GDM1 (cell line): Measurements from ENCODE around the gene SPHK2.
A peak's percentile ranks its signal among the peaks of the same experiment; 100 is the strongest.
"Not testable (repeated sequence)": the region's sequence is repeated elsewhere in the genome, so short reads cannot be mapped to it uniquely, and the experiment has no call there.

ENCODE experiments used
- DNase-seq: peaks from one replicate; lab custom pipeline; 2025; lab: John Stamatoyannopoulos, UW

The SPHK2 gene

DNA sequence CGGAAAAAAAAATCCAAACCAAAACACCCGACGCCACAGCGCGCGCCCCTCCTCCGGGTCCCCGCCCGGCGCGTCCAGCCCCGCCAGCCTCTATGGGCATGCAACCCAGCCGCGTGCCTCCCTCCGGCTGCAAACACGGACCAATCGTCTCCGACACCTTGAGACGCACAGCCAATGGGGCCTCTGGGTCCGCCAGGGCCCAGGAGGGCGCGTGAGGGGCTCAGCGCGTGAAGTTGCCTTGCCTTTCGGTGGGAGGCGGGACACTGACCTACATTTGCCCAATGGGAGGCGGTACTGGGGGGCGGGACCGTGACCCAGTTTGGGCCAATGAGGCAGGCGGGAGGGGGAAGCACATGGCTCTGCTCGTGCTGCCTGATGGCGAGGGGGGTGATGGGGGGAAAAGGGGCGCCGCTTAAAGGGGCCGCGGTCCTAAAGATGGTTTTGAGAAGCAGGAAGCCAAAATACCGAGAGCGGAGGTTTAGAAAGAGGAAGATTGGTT is 18.2 kb downstream of the SPHK2 start:
- peak; percentile 100 for DNase-seq

DNA sequence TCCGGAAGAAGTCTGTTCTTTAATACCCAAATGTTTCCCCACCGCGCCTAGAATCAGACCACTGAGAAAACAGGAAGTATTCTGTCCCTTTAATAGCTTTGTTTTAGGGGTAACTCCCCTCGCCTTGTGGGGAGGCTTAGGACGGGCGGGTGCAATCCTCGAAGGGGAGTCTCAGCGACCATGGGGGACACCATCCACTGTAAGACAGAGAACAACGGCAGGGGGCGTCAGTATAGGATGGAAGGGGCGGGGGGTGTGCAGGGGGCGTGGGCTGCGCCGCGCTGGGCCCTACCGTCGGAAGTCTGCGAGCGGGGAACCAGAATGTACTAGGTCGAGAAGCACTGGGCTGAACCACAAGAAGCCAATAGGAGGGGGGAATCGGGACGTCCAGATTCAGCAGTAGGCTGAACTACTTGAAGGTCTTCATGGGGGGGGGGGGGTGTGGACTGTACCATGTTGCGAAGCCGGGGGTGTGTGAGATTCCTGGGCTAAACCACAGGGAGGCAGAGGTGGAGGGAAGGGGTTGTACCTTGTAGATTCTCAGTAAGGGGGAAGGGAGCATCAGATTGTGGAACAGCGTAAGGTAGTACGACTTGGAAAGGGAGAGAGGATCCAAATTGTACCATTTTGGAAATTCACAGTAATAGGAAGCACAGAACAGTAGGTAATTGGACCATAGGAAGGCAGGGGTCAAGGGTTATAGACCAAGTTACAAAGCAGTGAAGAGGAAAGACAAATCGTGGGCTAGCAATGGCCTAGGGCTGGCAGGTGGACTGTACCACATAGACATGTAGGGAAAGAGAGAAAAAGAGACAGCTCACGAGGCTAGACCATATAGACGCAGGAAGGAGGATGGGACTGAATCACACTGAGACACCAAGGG is 18.9 kb downstream of the SPHK2 start:
- DNase-seq: peak; percentile 86

DNA sequence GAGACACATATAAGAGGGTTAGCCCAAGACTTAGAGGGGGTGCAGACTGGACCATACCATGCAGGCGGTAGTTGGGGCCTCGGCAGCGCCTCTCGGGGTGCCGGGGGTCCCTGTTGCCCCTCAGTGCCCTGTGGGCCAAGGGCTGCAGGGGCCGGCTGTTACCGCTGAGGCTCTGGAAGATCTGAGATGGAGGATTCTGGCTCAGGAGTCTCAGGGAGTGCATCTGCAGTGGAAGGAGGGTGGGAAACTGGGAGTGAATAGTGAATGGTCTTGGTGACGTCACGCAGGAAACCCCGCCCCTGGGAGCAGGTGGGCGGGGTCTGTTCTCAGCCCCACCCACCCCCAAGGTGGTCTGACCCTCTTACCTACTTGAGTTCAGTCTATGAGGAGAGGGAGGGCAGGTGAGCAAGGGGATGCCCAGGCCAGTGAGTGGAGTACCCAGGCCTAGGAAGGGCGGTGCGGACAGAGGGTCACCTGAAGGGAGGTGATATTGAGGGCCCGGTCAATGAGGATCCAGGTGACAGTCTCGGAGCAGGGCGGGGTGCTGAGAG is 19.6 kb downstream of the SPHK2 start:
- DNase-seq: no peak

DNA sequence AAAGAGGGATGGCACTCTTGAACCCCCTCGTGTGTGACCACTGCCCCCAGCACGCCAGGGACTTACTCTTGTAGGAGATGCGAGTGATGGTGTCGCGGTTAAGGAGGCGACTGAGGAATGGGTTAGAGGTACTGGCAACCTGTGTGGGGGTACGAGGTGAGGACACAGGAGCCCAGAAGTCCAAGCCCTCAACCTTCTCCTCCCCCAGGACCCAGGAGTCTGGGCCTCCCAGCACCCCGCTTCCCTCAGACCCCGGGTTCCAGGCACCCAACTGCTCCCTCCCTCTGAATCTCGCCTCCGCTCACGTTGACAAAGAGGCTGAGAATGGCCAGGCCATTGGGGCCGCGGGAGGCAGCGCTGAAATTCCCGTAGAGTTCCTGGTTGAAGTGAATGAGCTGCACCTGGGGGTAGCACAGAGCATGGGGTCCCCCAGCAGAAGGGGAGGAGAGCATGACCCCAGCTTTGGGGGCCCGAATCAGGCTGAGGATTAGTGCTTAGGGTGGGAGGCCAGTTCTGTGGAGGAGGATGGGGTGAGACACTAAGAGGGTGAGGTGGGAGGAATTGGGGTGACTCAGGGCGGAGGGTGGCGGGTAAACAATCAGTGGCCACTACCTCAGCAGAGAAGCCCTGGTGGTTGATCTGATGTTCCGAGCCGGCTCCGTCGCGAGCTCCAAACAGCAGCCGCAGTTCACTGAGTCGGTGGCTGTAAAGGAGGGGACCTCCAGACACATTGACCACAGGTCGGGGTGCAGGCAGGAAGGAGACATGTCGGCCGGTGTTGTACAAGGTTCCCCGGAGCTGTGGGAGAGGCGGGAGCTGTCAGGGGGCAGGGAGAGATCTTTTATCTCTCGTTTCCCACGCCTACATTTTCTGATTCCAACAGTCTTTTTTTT is 20.4 kb downstream of the SPHK2 start:
- DNase-seq: no peak

DNA sequence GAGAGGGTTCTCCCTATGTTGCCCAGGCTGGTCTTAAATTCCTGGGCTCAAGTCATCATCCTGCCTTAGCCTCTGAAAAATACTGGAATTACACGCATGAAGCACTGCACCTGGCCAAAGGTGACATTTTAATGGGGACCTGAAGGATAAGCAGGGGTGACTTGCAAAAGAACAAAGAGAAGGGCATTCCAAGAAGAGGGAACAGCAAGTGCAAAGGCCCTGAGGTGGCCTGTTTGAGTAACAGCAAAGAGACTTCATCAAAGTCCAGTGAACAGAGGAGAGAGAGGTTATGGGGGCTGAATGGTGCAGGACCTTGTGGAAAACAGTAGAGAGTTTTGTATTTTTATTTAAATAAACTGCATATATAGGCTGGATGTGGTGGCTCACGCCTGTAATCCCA is 22.5 kb downstream of the SPHK2 start:
- DNase-seq: no peak

DNA sequence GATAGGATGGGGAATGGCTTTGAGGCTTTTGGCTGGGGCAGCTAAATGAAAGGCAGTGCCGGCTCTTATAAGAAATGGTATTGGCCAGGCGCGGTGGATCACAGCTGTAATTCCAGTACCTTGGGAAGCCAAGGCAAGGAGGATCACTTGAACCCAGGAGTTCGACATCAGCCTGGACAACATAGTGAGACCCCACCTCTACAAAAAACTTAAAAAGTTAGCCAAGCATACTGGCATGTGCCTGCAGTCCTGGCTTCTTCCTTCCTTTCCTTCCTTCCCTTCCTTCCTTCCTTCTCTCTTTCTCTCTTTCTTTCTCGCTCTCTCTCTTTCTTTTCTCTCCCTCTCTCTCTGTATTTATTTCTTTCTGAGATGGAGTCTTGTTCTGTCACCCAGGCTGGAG is 23.6 kb downstream of the SPHK2 start:
- DNase-seq: no peak

DNA sequence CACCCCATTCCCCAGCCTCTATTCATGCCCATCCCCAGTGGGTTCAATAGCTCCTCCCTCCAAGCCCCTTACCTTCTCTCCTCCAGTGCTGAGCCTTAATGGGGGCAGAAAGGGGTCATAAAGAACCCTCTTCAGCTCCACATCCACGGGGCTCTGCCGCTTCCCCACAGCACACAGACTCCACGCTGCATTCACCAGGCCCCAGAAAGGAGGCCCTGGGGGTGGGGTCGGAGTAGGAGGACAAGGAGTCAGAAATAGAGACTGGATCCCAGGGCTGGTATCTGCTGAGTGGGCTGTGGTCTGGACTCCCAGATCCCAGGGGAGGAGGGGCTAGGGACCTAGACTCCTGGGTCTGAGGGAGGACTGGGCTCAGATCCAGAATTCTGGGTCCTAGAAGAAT is 25.0 kb downstream of the SPHK2 start:
- DNase-seq: no peak

DNA sequence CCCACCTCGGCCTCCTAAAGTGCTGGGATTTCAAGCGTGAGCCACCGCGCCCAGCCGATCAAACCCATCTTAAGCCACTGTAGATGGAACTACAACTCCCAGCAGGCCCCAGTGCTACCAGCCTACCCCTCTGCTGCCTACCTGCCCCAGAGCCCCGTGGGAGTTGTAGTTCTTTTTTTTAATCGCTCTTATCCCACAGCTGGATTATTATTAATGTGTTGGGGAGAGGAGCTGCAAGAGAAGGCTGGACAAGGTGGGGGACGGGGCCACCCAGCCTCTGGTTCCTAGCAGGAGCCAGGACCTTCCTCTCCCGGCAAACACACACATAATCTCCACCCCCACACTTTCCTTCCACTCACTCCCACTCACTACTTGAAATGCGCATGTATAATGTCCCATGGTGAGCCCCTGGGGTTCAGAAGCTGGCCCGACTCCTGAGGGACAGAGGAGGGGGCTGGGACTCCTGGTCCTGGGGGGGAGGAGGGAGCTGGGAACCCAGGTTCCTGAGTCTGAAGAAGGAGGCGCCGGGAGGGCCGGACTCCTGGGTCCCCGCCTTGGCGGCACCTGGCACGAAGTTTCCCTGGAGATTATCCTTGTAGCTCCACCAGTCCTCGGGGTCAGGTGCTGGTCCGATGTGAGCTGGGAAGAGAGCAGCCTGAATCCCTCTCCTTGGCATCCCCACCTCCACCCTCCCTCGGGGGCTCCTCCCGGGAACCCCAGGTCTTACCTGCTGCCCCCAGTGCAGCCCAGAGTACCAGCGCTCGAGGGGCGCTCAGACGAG is 25.7 kb downstream of the SPHK2 start:
- peak; percentile 53 for DNase-seq

DNA sequence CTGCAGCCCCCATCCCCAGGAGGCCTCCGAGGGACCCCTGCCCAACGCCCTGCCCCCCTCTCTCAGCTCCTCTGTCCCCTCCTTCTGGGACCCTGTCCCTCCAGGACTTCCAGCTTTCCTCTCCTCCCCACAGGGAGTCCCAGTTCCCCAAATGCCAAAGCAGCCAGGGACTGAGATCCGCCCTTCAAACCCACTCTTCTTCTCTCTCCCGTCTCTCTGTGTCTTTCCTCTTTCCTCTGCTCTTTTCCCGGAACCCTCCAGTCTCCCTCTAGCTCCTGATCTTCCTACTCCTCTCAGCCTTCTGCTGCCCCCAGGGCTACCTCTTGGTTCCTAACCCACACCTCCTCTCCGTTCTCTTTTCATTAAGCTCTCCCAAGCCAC is 26.3 kb downstream of the SPHK2 start:
- DNase-seq: no peak

DNA sequence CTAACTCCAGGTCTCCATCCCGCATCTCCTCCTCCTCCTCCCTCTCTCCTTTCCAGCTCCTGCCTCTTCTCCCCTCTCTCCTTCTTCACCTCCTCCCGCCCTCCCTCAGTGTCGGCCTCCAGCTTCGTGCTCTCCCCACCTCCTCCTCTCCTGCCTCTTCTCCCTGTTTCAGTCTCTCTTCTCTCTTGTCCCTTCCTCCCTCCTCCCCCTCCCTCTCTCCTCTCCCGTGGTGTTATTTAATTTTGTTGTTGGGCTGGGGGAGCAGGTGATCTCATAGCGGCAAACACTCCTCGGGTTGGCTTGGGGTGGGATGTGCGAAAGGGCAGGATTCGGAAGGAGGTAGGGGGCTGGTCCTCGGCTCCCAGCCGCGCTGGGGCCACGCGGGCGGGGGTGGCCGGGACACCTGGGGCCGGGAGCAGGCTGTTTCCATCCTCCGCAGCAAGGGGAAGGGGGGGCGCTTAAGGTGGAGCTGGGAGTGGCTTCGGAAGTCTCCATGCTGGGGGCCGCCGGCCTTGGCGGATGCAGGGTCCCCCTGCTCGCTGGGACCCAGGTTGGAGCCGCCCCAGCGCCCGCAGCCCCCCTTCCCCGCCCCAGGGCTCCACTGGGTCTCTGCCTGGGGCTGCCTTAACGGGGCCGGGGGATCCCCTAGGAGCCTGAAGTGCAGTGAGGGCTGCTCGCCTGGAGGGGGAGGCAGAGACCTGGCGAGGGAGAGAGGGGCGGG is 26.9 kb downstream of the SPHK2 start, which contains the start of gene CA11:
Gene CA11, minus strand, starts transcription at position 187 of the 721 bp plus-strand sequence. CDS start 555 bp downstream, outside the sequence.
- DNase-seq: peak; percentile 82

DNA sequence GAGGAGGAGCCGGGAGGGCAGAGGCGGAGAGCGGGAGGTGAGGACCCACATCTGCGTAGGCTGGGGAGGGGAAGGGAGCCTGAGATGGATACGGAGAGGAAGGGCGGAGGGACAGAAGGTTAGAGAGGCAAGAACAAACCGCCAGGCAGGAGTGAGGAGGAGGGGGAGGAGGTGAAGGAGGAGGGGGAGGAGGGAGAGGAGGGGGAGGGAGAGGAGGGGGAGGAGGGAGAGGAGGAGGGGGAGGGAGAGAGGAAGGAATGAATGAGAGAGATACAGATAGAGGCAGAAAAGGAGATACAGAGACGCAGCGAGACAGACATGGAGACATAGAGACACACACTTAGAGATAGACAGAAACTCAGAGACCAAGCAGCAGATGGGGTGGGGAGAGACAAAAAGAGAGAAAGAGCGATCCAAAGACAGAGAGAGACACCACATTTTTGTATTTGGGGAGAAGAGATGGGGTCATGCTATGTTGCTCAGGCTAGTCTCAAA is 27.5 kb downstream of the SPHK2 start:
- no peak for DNase-seq

DNA sequence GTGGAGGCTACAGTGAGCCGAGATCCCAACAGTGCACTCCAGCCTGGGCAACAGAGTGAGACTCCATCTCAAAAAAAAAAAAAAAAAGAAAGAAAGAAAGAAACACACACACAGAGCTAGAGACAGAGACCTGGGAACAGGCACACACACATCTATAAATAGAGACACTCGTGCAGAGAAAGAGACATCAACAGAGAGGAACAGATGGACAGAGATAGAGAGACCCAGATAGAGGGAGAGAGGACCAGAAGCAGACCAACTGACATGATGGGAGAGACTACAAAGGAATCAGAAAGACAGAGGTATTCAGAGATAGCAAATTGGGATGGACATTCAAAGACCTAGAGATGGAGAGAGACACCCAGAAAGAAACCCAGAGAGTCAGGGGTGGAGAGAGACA is 28.8 kb downstream of the SPHK2 start:
- no peak for DNase-seq

DNA sequence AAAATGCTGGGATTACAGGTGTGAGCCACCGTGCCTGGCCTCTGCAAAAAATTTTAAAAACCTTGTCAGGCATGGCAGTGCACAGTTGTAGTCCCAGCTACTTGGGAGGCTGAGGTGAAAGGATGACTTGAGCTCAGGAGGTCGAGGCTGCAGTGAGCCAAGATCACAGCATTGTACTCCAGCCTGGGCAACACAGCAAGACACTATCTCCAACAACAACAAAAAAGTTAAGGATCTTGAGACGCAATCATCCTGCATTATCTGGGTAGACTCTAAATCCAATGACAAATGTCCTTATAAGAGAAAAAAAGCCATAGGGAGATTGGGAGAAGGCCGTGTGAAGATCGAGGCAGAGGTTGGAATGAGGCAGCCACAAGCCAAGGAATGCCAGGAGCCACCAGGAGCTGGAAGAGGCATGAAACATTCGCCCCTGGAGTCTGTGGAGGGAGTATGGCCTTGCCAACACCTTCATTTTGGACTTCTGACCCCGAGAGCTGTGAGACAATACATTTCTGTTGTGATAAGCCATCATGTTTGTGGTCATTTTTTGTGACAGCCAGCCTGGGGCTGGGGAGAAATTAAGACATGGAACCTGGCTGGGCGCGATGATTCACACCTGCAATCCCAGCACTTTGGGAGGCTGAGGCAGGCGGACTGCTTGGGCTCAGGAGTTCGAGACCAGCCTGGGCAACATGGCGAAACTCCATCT is 31.8 kb downstream of the SPHK2 start:
- no peak for DNase-seq

DNA sequence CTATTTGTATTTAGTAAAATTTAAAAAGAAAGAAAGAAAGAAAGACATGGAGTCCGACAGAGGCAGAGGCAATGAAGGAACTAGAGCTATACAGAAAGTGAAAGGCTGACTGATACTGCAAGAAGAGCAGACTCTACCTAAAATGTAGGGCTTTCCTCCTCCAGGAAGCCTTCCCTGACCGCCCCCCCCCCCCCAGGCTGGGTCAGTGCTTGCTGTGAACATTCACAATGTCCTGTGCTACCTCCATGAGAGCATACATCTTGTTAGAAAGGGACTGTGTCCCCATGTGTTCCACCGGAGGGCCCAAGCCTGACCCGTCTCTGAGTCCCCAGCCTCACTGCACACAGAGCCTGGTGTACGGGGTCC is 32.4 kb downstream of the SPHK2 start:
- no peak for DNase-seq

DNA sequence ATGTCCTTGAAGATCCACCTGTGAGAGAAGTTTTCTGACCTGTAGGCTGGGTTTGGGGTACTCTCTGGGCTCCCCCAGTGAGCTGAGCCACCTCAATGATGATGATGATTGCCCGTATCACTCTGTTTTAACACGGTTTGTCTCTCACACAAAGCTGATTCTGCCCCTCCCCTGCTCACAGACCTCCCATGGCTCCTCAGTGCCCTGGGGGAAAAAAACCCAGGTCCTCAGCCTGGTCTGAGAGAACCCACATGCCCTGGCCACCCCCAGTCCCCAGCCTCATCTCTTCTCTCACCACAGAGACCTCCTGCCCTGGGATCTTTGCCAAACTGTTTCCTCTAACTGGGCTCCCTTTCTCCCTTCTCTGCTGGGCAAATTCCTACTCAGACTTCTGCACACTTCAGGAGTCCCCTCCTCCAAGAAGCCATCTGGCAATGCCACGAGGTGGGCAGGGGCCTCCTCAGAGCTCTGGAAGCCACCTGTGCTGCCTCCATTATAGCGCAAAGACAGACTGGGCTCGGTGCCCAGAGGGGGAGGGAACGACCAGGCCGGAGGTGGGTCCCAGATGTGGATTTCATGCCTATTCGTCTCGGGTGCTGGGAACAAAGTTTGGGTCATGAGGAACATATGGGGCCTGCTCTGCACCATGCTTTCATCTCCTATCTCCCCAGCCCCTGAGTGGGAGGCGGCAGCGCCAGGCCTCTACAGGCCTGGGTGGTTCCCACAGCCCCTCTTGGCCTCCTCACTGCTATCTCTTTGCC is 35.2 kb downstream of the SPHK2 start:
- DNase-seq: no peak

DNA sequence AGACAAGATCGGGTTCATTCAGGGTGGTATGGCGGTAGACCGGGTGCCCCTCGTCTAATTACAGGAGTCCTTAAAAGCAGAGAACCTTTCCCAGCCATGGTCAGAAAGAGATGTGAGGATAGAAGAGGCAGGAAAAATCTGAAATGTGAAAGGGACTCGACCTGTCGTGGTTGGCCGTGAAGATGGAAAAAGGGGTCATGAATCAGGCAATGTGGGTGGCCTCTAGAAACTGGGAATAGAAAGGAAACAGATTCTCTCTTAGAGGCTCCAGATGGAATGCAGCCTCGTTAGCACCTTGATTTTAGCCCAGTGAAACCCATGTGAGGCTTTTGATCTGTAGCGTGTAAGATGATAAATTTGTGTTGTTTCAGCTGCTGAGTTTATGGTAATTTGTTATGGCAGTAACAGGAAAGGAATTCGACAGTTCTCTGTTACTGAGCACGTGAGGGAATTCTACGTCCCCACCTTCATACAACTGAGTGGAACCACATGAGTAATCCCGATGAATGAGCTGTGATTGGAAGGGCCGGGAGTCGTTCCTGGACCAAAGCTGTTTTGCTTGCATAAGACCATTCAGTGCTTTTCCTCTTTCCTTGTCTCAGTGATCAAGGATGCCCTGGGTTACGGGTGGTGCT is 37.7 kb downstream of the SPHK2 start:
- DNase-seq: no peak

DNA sequence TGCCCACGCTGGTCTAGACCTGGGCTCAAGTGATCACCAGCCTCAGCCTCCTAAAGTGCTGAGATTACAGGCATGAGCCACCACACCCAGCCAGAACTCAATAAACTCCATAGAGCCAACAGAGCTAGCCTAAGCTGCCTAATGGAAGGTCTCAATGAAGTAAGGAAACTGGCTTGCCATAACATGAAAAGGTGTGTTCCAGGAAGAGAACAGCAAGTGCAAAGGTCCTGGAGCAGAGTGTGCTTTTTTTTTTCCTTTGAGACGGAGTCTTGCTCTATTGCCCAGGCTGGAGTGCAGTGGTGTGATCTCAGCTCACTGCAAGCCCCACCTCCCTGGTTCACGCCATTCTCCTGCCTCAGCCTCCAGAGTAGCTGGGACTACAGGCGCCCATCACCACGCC is 38.5 kb downstream of the SPHK2 start:
- not testable (repeated sequence) for DNase-seq

DNA sequence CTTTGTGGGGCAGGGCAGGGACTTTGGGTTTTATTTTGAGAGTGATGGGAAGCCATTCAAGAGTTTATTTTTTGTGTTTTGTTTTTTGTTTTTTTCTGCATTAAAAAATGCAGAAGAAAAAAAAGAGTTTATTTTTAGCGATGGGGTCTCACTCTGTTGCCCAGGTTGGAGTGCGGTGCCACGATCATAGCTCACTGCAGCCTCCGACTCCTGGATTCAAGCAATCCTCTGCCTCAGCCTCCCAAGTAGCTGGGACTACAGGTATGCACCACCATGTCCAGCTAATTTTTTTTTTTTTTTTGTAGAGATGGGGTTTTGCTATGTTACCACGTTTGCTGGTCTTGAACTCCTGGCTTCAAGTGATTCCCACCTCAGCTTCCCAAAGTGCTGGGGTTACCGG is 39.2 kb downstream of the SPHK2 start:
- DNase-seq: no peak

DNA sequence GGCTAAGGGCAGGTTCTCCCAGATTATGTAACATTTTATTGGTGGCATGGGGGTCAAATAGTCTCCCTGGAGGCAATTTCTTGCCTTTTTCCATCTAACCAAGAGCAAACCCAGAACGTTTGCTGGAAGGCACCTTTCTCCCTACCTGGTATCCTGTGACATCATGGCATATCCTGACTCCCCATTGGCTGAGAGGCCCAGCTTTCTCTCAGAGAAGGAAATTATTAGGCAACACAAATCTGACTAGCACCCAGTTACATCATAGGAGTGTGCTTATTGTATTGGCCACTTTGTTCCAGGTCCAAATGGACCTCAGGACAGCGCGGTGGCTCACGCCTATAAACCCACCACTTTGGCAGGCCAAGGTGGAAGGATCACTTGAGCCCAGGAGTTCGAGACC is 40.5 kb downstream of the SPHK2 start:
- no peak for DNase-seq
